ENCODE results near the gene MTFR1L. TPM values are rescaled to one million over a fixed set of nuclear protein-coding genes. Genes with fewer than 3 reads are reported as not detected.

MTFR1L gene
- 10 to 100 TPM; 58.3 to 92.1 (median 66.7) TPM for total RNA-seq

GRCh38 chr1:25819491-25820246 lies at the start of gene MTFR1L:
Gene MTFR1L, plus strand, starts transcription at chr1:25819954. Its CDS starts 3,151 bp downstream, at chr1:25823105.
- peaks cover 14 to 16% of the 10 kb centered on the region in 2 donors for H3K4me1 ChIP-seq (replicated peaks in 1 of 2)
- in situ Hi-C loops (cut with MboI; ENCODE audit: low pct_unique_long_range_greater_than_20kb in 2 of 9, low sequenced_read_pairs in 9 of 9, unreplicated experiment in 9 of 9): loop anchor here in 4 of 9 experiments (25.0 kb wide), 2 partner anchors 207 to 582 kb away; partner anchors contain the start of genes MAN1C1 (in 2 of the 4), RSRP1 (in 2 of the 4) and SYF2 (in 2 of the 4)

GRCh38 chr1:25770541-25771220 lies 49.1 kb upstream of the MTFR1L start:
- Histone ChIP-seq H3K4me1 (replicated peaks in 1 of 2) (peaks cover 35 to 38% of the 10 kb centered on the region in 2 donors), H3K27ac (peak overlapping the region; percentile 7 to 9), H3K4me3 (no peak overlapping the region)
- 0 to 100% (median 22%) methylated on average over 1 to 9 of the region's 14 CpGs for WGBS, 10 experiments
- ATAC-seq (replicated peaks in 6 of 8): peak in 5 of 8 experiments; percentile 65 to 81 (median 71)
- in situ Hi-C loops (cut with MboI; ENCODE audit: low pct_unique_long_range_greater_than_20kb in 2 of 9, low sequenced_read_pairs in 9 of 9, unreplicated experiment in 9 of 9): no loop called here

More at GRCh38 chr1:25819491-25820246, at the start of gene MTFR1L:
- WGBS, 10 experiments: 0 to 13% (median 1%) methylated on average over 1 to 15 of the region's 64 CpGs; no CpG with 5 or more reads in 3 of the 10 experiments
- peak; percentile 73 to 93 (median 89) for ATAC-seq (replicated peaks in 6 of 8)
- peak within 1 kb of the TSS; percentile 62 to 99 (median 64) for H3K4me3 ChIP-seq
- peak within 1 kb of the TSS; percentile 85 to 90 for H3K27ac ChIP-seq

- Histone ChIP-seq H3K27ac (peak overlapping the region in 1 of 2 donors; percentile 24), H3K4me3 (peak overlapping the region in 2 of 5 donors; percentile 3 to 16), H3K4me1 (replicated peaks in 1 of 2) (peaks cover 29 to 33% of the 10 kb centered on the region in 2 donors)
- in situ Hi-C loops (cut with MboI; ENCODE audit: low pct_unique_long_range_greater_than_20kb in 2 of 9, low sequenced_read_pairs in 9 of 9, unreplicated experiment in 9 of 9): no loop called here
- peak in 6 of 8 experiments; percentile 35 to 95 (median 92) for ATAC-seq (replicated peaks in 6 of 8)
- 3 to 71% (median 24%) methylated on average over 6 to 27 of the region's 34 CpGs; no CpG with 5 or more reads in 2 of the 10 experiments for WGBS, 10 experiments
Measured at GRCh38 chr1:25771221-25772114, 48.3 kb upstream of the MTFR1L start.

GRCh38 chr1:25772164-25772563 lies 47.6 kb upstream of the MTFR1L start:
- H3K4me1 ChIP-seq (replicated peaks in 1 of 2): peaks cover 29 to 33% of the 10 kb centered on the region in 2 donors
- 89 to 100% (median 93%) methylated on average over 2 to 3 of the region's 5 CpGs; no CpG with 5 or more reads in 6 of the 10 experiments for WGBS, 10 experiments
- in situ Hi-C loops (cut with MboI; ENCODE audit: low pct_unique_long_range_greater_than_20kb in 2 of 9, low sequenced_read_pairs in 9 of 9, unreplicated experiment in 9 of 9): no loop called here
- peak overlapping the region in 1 of 2 donors; percentile 24 for H3K27ac ChIP-seq
- H3K4me3 ChIP-seq: no peak overlapping the region
- ATAC-seq (replicated peaks in 6 of 8): no peak

GRCh38 chr1:25772692-25773245 lies 47.0 kb upstream of the MTFR1L start:
- in situ Hi-C loops (cut with MboI; ENCODE audit: low pct_unique_long_range_greater_than_20kb in 2 of 9, low sequenced_read_pairs in 9 of 9, unreplicated experiment in 9 of 9): no loop called here
- Histone ChIP-seq H3K4me3 (no peak overlapping the region), H3K27ac (no peak overlapping the region), H3K4me1 (replicated peaks in 1 of 2) (peaks cover 29 to 33% of the 10 kb centered on the region in 2 donors)
- ATAC-seq (replicated peaks in 6 of 8): no peak
- WGBS, 10 experiments: 70 to 100% (median 96%) methylated on average over 1 to 5 of the region's 5 CpGs; no CpG with 5 or more reads in 3 of the 10 experiments

- Histone ChIP-seq H3K4me1 (replicated peaks in 1 of 2) (peaks cover 29 to 33% of the 10 kb centered on the region in 2 donors), H3K4me3 (no peak overlapping the region), H3K27ac (no peak overlapping the region)
- peak in 3 of 8 experiments; percentile 88 to 97 (median 95) for ATAC-seq (replicated peaks in 6 of 8)
- in situ Hi-C loops (cut with MboI; ENCODE audit: low pct_unique_long_range_greater_than_20kb in 2 of 9, low sequenced_read_pairs in 9 of 9, unreplicated experiment in 9 of 9): no loop called here
- 7 to 57% (median 40%) methylated on average over 1 to 3 of the region's 4 CpGs; no CpG with 5 or more reads in 5 of the 10 experiments for WGBS, 10 experiments
Measured at GRCh38 chr1:25773441-25774125, 46.2 kb upstream of the MTFR1L start.

GRCh38 chr1:25774206-25774803 lies 45.4 kb upstream of the MTFR1L start:
- in situ Hi-C loops (cut with MboI; ENCODE audit: low pct_unique_long_range_greater_than_20kb in 2 of 9, low sequenced_read_pairs in 9 of 9, unreplicated experiment in 9 of 9): no loop called here
- Histone ChIP-seq H3K4me1 (replicated peaks in 1 of 2) (peaks cover 29 to 33% of the 10 kb centered on the region in 2 donors), H3K27ac (no peak overlapping the region), H3K4me3 (no peak overlapping the region)
- ATAC-seq (replicated peaks in 6 of 8): no peak
- WGBS, 10 experiments: 63 to 100% (median 85%) methylated on average over 3 to 11 of the region's 13 CpGs; no CpG with 5 or more reads in 2 of the 10 experiments

GRCh38 chr1:25774921-25775771 lies 44.6 kb upstream of the MTFR1L start:
- Histone ChIP-seq H3K4me3 (no peak overlapping the region), H3K27ac (no peak overlapping the region), H3K4me1 (replicated peaks in 1 of 2) (peaks cover 21 to 26% of the 10 kb centered on the region in 2 donors)
- no peak for ATAC-seq (replicated peaks in 6 of 8)
- in situ Hi-C loops (cut with MboI; ENCODE audit: low pct_unique_long_range_greater_than_20kb in 2 of 9, low sequenced_read_pairs in 9 of 9, unreplicated experiment in 9 of 9): loop anchor here in 4 of 9 experiments (25.0 kb wide), 1 partner anchor 163 kb away; the partner anchor contains the start of gene MAN1C1 (in 4 of the 4)
- 50 to 90% (median 65%) methylated on average over 2 to 16 of the region's 16 CpGs; no CpG with 5 or more reads in 1 of the 10 experiments for WGBS, 10 experiments

- peaks cover under 1 to 9% of the 10 kb centered on the region in 2 donors for H3K4me1 ChIP-seq (replicated peaks in 1 of 2)
- H3K27ac ChIP-seq: no peak overlapping the region
- ATAC-seq (replicated peaks in 6 of 8): peak in 3 of 8 experiments; percentile 20 to 65 (median 39)
- 59 to 93% (median 83%) methylated on average over 2 to 7 of the region's 8 CpGs; no CpG with 5 or more reads in 3 of the 10 experiments for WGBS, 10 experiments
- in situ Hi-C loops (cut with MboI; ENCODE audit: low pct_unique_long_range_greater_than_20kb in 2 of 9, low sequenced_read_pairs in 9 of 9, unreplicated experiment in 9 of 9): loop anchor here in 4 of 9 experiments (25.0 kb wide), 1 partner anchor 167 kb away; the partner anchor contains the start of gene MAN1C1 (in 4 of the 4)
- no peak overlapping the region for H3K4me3 ChIP-seq
Measured at GRCh38 chr1:25779388-25779787, 40.4 kb upstream of the MTFR1L start.

GRCh38 chr1:25779894-25780293 lies 39.9 kb upstream of the MTFR1L start:
- Histone ChIP-seq H3K4me3 (no peak overlapping the region), H3K4me1 (replicated peaks in 1 of 2) (peaks cover 5 to 14% of the 10 kb centered on the region in 2 donors), H3K27ac (no peak overlapping the region)
- no peak for ATAC-seq (replicated peaks in 6 of 8)
- in situ Hi-C loops (cut with MboI; ENCODE audit: low pct_unique_long_range_greater_than_20kb in 2 of 9, low sequenced_read_pairs in 9 of 9, unreplicated experiment in 9 of 9): loop anchor here in 4 of 9 experiments (25.0 kb wide), 1 partner anchor 168 kb away; the partner anchor contains the start of gene MAN1C1 (in 4 of the 4)
- WGBS, 10 experiments: 38 to 100% (median 95%) methylated on average over 1 to 4 of the region's 4 CpGs; no CpG with 5 or more reads in 1 of the 10 experiments
